HG03280 (cell line): ENCODE measurements around the gene ABCB10.
A peak's percentile ranks its signal among the peaks of the same experiment; 100 is the strongest.
"Not testable (repeated sequence)": the region's sequence is repeated elsewhere in the genome, so short reads cannot be mapped to it uniquely, and the experiment has no call there.

ENCODE experiments used
- ATAC-seq: cut with Tn5 transposase; IDR thresholded peaks from one replicate; pipeline ENCODE4 v1.9.1; 2021; ENCODE audit warnings: mild to moderate bottlenecking, moderate library complexity; ENCODE audit not compliant: unreplicated experiment

ABCB10 gene

GRCh38 chr1:229479660-229480399 is 78.7 kb downstream of the ABCB10 start:
- peak; percentile 45 for ATAC-seq

DNA sequence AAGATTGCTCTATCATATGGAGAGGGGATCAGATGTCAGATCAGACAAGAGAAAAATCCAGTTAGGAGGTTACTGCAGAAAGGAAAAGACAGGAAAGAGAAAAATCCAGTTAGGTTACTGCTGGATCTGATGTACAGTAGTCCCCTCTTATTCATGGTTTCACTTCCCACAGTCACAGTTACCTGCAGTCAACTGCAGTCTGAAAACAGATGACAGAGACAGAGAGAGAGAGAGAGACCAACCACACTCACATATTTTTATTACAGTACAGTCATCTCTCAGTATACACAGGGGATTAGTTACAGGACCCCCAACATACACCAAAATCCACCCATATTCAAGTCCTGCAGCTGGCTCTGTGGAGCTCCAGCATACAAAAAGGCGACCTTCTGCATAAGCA is 79.7 kb downstream of the ABCB10 start:
- peak; percentile 71 for ATAC-seq

GRCh38 chr1:229475859-229476258 is 82.6 kb downstream of the ABCB10 start:
- not testable (repeated sequence) for ATAC-seq

DNA sequence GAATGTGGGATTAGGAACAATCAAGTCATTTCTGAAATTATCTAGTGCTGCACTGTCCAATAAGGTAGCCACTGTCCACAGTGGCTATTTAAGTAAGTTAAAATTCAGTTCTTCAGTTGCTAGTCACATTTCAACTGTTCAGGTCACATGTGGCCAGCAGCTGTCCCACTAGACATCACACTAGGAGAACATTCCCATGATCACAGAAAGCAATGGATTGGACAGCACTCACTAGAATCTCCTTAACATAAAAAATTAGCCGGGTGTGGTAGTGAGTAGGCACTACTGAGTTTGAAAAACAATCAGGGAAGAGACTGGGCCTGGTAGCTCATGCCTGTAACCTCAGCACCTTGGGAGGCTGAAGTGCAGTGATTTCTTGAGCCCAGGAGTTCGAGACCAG is 84.0 kb downstream of the ABCB10 start:
- ATAC-seq = no peak

DNA sequence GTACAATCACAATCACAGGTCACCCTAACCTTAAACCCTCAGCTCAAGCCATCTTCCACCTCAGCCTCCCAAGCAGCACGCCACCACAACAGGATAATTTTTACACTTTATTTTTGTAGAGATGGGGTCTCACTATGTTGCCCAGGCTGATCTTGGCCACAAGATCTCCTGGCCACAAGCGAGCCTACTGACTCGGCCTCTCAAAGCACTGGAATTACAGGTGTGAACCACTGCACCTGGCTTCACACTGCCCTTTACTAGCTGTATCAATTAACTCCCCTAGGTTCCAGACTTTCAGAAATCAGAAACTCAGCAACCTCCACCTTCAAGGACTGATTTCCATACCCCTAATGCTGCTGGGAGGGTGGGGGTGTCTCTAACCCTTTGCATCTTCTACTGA is 87.3 kb downstream of the ABCB10 start:
- ATAC-seq = no peak

GRCh38 chr1:229470406-229471043 is 88.0 kb downstream of the ABCB10 start:
- no peak for ATAC-seq

- no peak for ATAC-seq
These were observed 91.6 kb downstream of the ABCB10 start for GRCh38 chr1:229466887-229467286.
